CD4-positive, alpha-beta T cell treated with Interleukin-1 beta for 1 hour (primary cell): Measurements from ENCODE around the gene SRRM2.
A peak's percentile ranks its signal among the peaks of the same experiment; 100 is the strongest.

Source experiments
- DNase-seq, 2 donors: peaks; one replicate each; pipeline ENCODE4 v3.0.0-alpha.2; 2020 to 2022

The SRRM2 gene

GRCh38 chr16:2803545-2804195, 51.2 kb downstream of the SRRM2 start:
- no peak for DNase-seq

GRCh38 chr16:2804728-2805127, 52.3 kb downstream of the SRRM2 start:
- DNase-seq: no peak

- no peak for DNase-seq
Observed at GRCh38 chr16:2806286-2806685, 53.8 kb downstream of the SRRM2 start.

- no peak for DNase-seq
Observed at GRCh38 chr16:2808181-2808580, 55.7 kb downstream of the SRRM2 start.

- no peak for DNase-seq
Observed at GRCh38 chr16:2809149-2809760, 56.8 kb downstream of the SRRM2 start.

- DNase-seq: no peak
Observed at GRCh38 chr16:2810651-2811050, 58.2 kb downstream of the SRRM2 start.

GRCh38 chr16:2811703-2812471, 59.4 kb downstream of the SRRM2 start:
- DNase-seq: no peak

- DNase-seq: no peak
Observed at GRCh38 chr16:2813771-2814221, 61.4 kb downstream of the SRRM2 start.

GRCh38 chr16:2814551-2815298, 62.3 kb downstream of the SRRM2 start:
- no peak for DNase-seq

- no peak for DNase-seq
Observed at GRCh38 chr16:2815299-2815771, 62.9 kb downstream of the SRRM2 start.

- DNase-seq: peak; percentile 42 to 51
Observed at GRCh38 chr16:2816751-2817339, 64.4 kb downstream of the SRRM2 start, which contains the start of gene PRSS21. Gene PRSS21 (plus strand): TSS chr16:2817237. CDS start chr16:2817269, 32 bp downstream.

- no peak for DNase-seq
Observed at GRCh38 chr16:2817340-2818271, 65.2 kb downstream of the SRRM2 start.

- no peak for DNase-seq
Observed at GRCh38 chr16:2818272-2818876, 65.9 kb downstream of the SRRM2 start.

GRCh38 chr16:2819179-2819938, 66.9 kb downstream of the SRRM2 start:
- no peak for DNase-seq

- no peak for DNase-seq
Observed at GRCh38 chr16:2819939-2820835, 67.7 kb downstream of the SRRM2 start.
